Dedifferentiated amniotic fluid mesenchymal stem cell (primary cell): ENCODE data around the gene NRXN2.
"Not testable (repeated sequence)": the region's sequence is repeated elsewhere in the genome, so short reads cannot be mapped to it uniquely, and the experiment has no call there.

Experiments used
- DNase-seq: peaks from one replicate; pipeline ENCODE4 v3.0.0-alpha.2; 2016; ENCODE audit errors: extremely low spot score

The NRXN2 gene

GRCh38 chr11:64674774-64675173 is 48.2 kb downstream of the NRXN2 start:
- no peak for DNase-seq

GRCh38 chr11:64673279-64673678 is 49.7 kb downstream of the NRXN2 start:
- DNase-seq, result no peak

GRCh38 chr11:64672875-64673274 is 50.1 kb downstream of the NRXN2 start:
- no peak for DNase-seq

GRCh38 chr11:64670975-64671374 is 52.0 kb downstream of the NRXN2 start:
- DNase-seq, result no peak

GRCh38 chr11:64667154-64667745 is 55.7 kb downstream of the NRXN2 start:
- DNase-seq, result no peak

GRCh38 chr11:64665411-64665821 is 57.6 kb downstream of the NRXN2 start:
- DNase-seq, result no peak

- not testable (repeated sequence) for DNase-seq
These were observed 58.6 kb downstream of the NRXN2 start for GRCh38 chr11:64664236-64664870.

GRCh38 chr11:64663656-64664055 is 59.3 kb downstream of the NRXN2 start:
- no peak for DNase-seq

- no peak for DNase-seq
These were observed 61.4 kb downstream of the NRXN2 start for GRCh38 chr11:64661614-64662013.

GRCh38 chr11:64661146-64661545 is 61.9 kb downstream of the NRXN2 start:
- no peak for DNase-seq

GRCh38 chr11:64660706-64661105 is 62.3 kb downstream of the NRXN2 start:
- no peak for DNase-seq

GRCh38 chr11:64660205-64660604 is 62.8 kb downstream of the NRXN2 start:
- DNase-seq, result no peak

- peak; percentile 73 for DNase-seq
These were observed 63.4 kb downstream of the NRXN2 start for GRCh38 chr11:64659417-64660144.

GRCh38 chr11:64658265-64658664 is 64.7 kb downstream of the NRXN2 start:
- DNase-seq, result no peak

- no peak for DNase-seq
These were observed 66.1 kb downstream of the NRXN2 start for GRCh38 chr11:64656862-64657261.

- no peak for DNase-seq
These were observed 66.9 kb downstream of the NRXN2 start for GRCh38 chr11:64655941-64656601.

GRCh38 chr11:64654958-64655541 is 67.9 kb downstream of the NRXN2 start:
- DNase-seq, result no peak

GRCh38 chr11:64654439-64654838 is 68.6 kb downstream of the NRXN2 start:
- no peak for DNase-seq

GRCh38 chr11:64653388-64653973 is 69.5 kb downstream of the NRXN2 start:
- no peak for DNase-seq

GRCh38 chr11:64652586-64653387 is 70.2 kb downstream of the NRXN2 start:
- DNase-seq, result peak; percentile 63

GRCh38 chr11:64650923-64651523 is 72.0 kb downstream of the NRXN2 start:
- no peak for DNase-seq
